Neural cell (in vitro differentiated cells): ENCODE data around the gene ADAT1. TPM values are rescaled to one million over a fixed set of nuclear protein-coding genes. Genes with fewer than 3 reads are reported as not detected.

Source experiments
- H2AFZ ChIP-seq: fragments of 200-600, 300-800 bp; sonication (generic), shearing (Covaris generic); 2 replicates; pipeline ENCODE4 v1.6.0; 2014; ENCODE audit warnings: low read depth, mild to moderate bottlenecking, antibody characterized with exemption, low read length, moderate library complexity
- H3F3A ChIP-seq: fragments of 200-600 bp; shearing (Covaris generic); 2 replicates; pipeline ENCODE4 v1.6.1; 2016; ENCODE audit warnings: mild to moderate bottlenecking, moderate library complexity, mixed read lengths, antibody characterized with exemption, low read length; ENCODE audit not compliant: insufficient read depth, poor library complexity, severe bottlenecking
- H3K27ac ChIP-seq: fragments of 200-600, 300-800 bp; sonication (generic), shearing (Covaris generic); 2 replicates; pipeline ENCODE4 v1.5.1; 2014; ENCODE audit warnings: mild to moderate bottlenecking, low read length, moderate library complexity
- H3K27me3 ChIP-seq: fragments of 300-800, 200-600 bp; sonication (generic), shearing (Covaris generic); 2 replicates; pipeline ENCODE4 v1.6.0; 2014; ENCODE audit warnings: mild to moderate bottlenecking, low read depth, low read length, moderate library complexity; ENCODE audit not compliant: insufficient read depth
- H3K36me3 ChIP-seq: fragments of 300-800, 200-600 bp; sonication (generic), shearing (Covaris generic); 2 replicates; pipeline ENCODE4 v1.5.1; 2014; ENCODE audit warnings: mild to moderate bottlenecking, antibody characterized with exemption, low read length, moderate library complexity; ENCODE audit not compliant: insufficient read depth
- H3K4me2 ChIP-seq: fragments of 300-800, 200-600 bp; sonication (generic), shearing (Covaris generic); 2 replicates; pipeline ENCODE4 v1.6.0; 2014; ENCODE audit warnings: mild to moderate bottlenecking, low read length
- H3K4me3 ChIP-seq: fragments of 300-800, 200-600 bp; sonication (generic), shearing (Covaris generic); 2 replicates; pipeline ENCODE4 v1.5.1; 2014; ENCODE audit warnings: mild to moderate bottlenecking, low read length, moderate library complexity
- H3K79me2 ChIP-seq: fragments of 200-600 bp; shearing (Covaris generic); replicated peaks from 2 replicates; pipeline ENCODE4 v1.6.0; 2014; ENCODE audit warnings: mild to moderate bottlenecking, low read length, moderate library complexity; ENCODE audit not compliant: insufficient read depth
- H3K9ac ChIP-seq: fragments of 300-800, 200-600 bp; sonication (generic), shearing (Covaris generic); 2 replicates; pipeline ENCODE4 v1.6.1; 2016; ENCODE audit warnings: mild to moderate bottlenecking, low read length, mixed read lengths
- H3K9me2 ChIP-seq: fragments of 200-600 bp; shearing (Covaris generic); 2 replicates; pipeline ENCODE4 v1.6.1; 2016; ENCODE audit warnings: mild to moderate bottlenecking, low read length, mixed read lengths; ENCODE audit not compliant: insufficient read depth
- H3K9me3 ChIP-seq: fragments of 200-600, 300-800 bp; sonication (generic), shearing (Covaris generic); 2 replicates; pipeline ENCODE4 v1.6.1; 2016; ENCODE audit warnings: mild to moderate bottlenecking, mixed run types, low read length, moderate library complexity, mixed read lengths
- H4K20me1 ChIP-seq: fragments of 200-600 bp; shearing (Covaris generic); 2 replicates; pipeline ENCODE4 v1.6.1; 2016; ENCODE audit warnings: mild to moderate bottlenecking, mixed run types; ENCODE audit not compliant: insufficient read depth
- CTCF ChIP-seq: fragments of 450-650 bp; IDR thresholded peaks from 2 replicates; pipeline ENCODE4 v1.5.1; 2014; ENCODE audit warnings: antibody characterized with exemption, mild to moderate bottlenecking, moderate library complexity; ENCODE audit not compliant: poor library complexity, severe bottlenecking
- EP300 ChIP-seq: fragments of 450-650 bp; conservative IDR thresholded peaks from 2 replicates; pipeline ENCODE4 v1.6.1; 2014; ENCODE audit warnings: antibody characterized with exemption, mild to moderate bottlenecking, moderate library complexity; ENCODE audit not compliant: poor library complexity, severe bottlenecking
- EZH2 ChIP-seq: fragments of 200-600, 300-800 bp; shearing (Covaris generic), sonication (generic); IDR thresholded peaks from 2 replicates; pipeline ENCODE4 v1.6.1; 2014; ENCODE audit warnings: antibody characterized with exemption, low read length, borderline replicate concordance, mild to moderate bottlenecking; ENCODE audit not compliant: insufficient read depth, poor library complexity, severe bottlenecking
- MXI1 ChIP-seq: fragments of 450-650 bp; conservative IDR thresholded peaks from 2 replicates; pipeline ENCODE4 v1.6.1; 2014; ENCODE audit warnings: antibody characterized with exemption, mild to moderate bottlenecking; ENCODE audit not compliant: poor library complexity, severe bottlenecking
- POLR2AphosphoS5 ChIP-seq: IDR thresholded peaks from 2 replicates; pipeline ENCODE4 v1.6.1; 2012
- RAD21 ChIP-seq: fragments of 450-650 bp; conservative IDR thresholded peaks from 2 replicates; pipeline ENCODE4 v1.6.1; 2014; ENCODE audit warnings: antibody characterized with exemption, mild to moderate bottlenecking, moderate library complexity
- REST ChIP-seq: IDR thresholded peaks from 2 replicates; pipeline ENCODE4 v1.6.1; 2012; ENCODE audit warnings: borderline replicate concordance
- SMC3 ChIP-seq: fragments of 450-650 bp; conservative IDR thresholded peaks from 2 replicates; pipeline ENCODE4 v1.6.1; 2014; ENCODE audit warnings: antibody characterized with exemption, mild to moderate bottlenecking, moderate library complexity; ENCODE audit not compliant: poor library complexity
- TAF1 ChIP-seq: IDR thresholded peaks from 2 replicates; pipeline ENCODE4 v1.6.1; 2012; ENCODE audit warnings: low read depth
- polyA plus RNA-seq: library from polyadenylated mRNA; depleted of rRNA; stranded (reverse); fragments of >200 nt; gene quantifications from 2 replicates; pipeline ENCODE4 v1.2.3, GENCODE V29; 2014

The ADAT1 gene
- polyA plus RNA-seq, 1 donor from 2014 or later: 62.8 TPM

- H3F3A ChIP-seq: peaks cover 3% of the 10 kb centered on the region
- peaks cover 17% of the 10 kb centered on the region for H4K20me1 ChIP-seq
- H3K4me2 ChIP-seq: peak overlapping the region; percentile 70
- no peaks in the 10 kb centered on the region for H3K36me3 ChIP-seq
- H2AFZ ChIP-seq: peak overlapping the region; percentile 37
- no peaks in the 10 kb centered on the region for H3K27me3 ChIP-seq
- peak overlapping the region; percentile 87 for H3K4me3 ChIP-seq
- TF ChIP-seq TAF1 (no peak), SMC3 (no peak), MXI1 (no peak), RAD21 (no peak), POLR2AphosphoS5 (no peak), EZH2 (no peak), EP300 (no peak), CTCF (no peak), REST (no peak)
- no peaks in the 10 kb centered on the region for H3K9me3 ChIP-seq
- no peaks in the 10 kb centered on the region for H3K9me2 ChIP-seq
- peak overlapping the region; percentile 99 for H3K9ac ChIP-seq
- peak overlapping the region; percentile 99 for H3K27ac ChIP-seq
- H3K79me2 ChIP-seq: peaks cover 75% of the 10 kb centered on the region
These were observed 24.0 kb upstream of the ADAT1 start for GRCh38 chr16:75647112-75647491.

- Histone ChIP-seq H2AFZ (no peak overlapping the region), H3K36me3 (no peaks in the 10 kb centered on the region), H3K4me3 (no peak overlapping the region), H3F3A (peaks cover 1% of the 10 kb centered on the region), H3K27ac (no peak overlapping the region), H3K27me3 (no peaks in the 10 kb centered on the region), H3K79me2 (peaks cover 52% of the 10 kb centered on the region), H3K9me2 (no peaks in the 10 kb centered on the region), H3K4me2 (no peak overlapping the region), H3K9me3 (no peaks in the 10 kb centered on the region), H4K20me1 (no peaks in the 10 kb centered on the region), H3K9ac (no peak overlapping the region)
- no peak for TF ChIP-seq TAF1
- TF ChIP-seq MXI1: no peak
- TF ChIP-seq CTCF: peak; percentile 31
- no peak for TF ChIP-seq REST
- TF ChIP-seq RAD21: no peak
- TF ChIP-seq EZH2: no peak
- no peak for TF ChIP-seq POLR2AphosphoS5
- TF ChIP-seq SMC3: peak; percentile 33
- TF ChIP-seq EP300: no peak
These were observed 21.3 kb upstream of the ADAT1 start for GRCh38 chr16:75644240-75645012.
